ENCODE data around the gene E2F6.
"Not testable (repeated sequence)": the region's sequence is repeated elsewhere in the genome, so short reads cannot be mapped to it uniquely, and the experiment has no call there.

The E2F6 gene

DNA sequence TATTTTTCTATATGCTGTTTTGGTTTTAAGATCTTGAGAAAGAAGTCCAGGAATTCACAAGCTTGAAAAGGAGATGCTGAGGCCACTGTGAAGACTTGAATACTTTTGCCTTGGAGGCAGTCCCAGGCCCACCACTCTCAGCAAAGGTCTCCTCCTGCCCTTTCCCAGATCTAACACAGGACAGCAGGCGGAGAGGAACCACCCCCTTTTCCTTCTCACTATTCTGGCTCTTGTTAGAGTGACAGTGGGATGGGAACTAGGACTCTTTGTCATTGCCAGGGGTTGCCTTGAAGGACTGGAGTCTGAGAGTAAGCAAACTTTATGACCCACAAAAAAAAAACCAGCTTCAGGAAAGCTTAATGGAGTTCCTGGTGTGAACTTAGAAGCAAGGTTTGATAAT is 54.7 kb downstream of the E2F6 start:
- DNase-seq: no peak

- DNase-seq: no peak
Observed at GRCh38 chr2:11410101-11410500, 55.9 kb downstream of the E2F6 start.

GRCh38 chr2:11409572-11409959 is 56.4 kb downstream of the E2F6 start:
- DNase-seq: no peak

DNA sequence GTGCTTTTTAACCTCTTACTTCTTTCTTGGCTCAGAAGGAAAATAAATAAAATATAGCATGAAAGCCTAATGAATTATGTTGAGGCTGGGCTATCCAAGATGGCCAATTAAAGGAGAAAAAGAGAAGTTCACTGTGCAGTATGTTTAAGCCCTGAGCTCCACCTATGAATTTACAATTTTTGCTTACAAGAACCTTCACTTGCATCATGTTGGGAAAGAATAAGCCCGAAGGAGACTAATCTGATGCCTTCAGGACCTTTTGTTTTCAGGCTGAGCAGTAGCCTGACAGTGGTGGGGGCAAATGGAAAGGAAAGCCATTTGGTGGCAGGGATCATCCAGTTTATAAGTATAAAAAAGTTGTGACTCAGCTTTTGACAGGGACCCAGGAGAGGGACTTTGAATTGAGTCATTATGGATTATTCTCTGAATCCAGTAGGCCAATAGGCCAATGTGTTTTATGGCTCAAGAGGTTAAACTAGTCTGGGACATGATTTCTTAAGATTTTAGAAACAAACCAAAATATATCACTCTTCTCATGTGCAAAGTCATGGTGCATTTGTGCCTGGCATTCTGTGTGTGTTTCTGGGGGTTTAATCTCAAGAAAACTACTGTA is 56.9 kb downstream of the E2F6 start:
- no peak for DNase-seq

DNA sequence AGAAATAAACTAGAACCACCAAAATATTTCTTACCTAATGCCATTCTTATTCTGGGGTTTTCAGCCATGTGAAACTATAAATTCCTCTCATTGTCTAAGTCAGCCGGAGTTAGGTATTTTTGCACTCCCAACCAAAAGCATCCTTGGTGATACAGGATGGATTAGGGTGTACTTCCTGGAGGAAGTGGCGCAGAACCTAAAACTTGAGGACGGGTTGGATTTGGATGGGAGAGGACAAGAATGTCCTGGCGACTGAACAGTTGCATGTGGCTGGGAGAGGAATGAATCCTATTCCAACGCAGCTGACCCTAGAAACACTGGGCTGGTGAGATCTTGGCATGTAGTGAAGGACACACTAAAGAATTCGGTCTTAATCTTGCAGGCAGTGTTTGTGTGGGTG is 58.5 kb downstream of the E2F6 start:
- no peak for DNase-seq

- DNase-seq: no peak
Observed at GRCh38 chr2:11406958-11407381, 59.0 kb downstream of the E2F6 start.

DNA sequence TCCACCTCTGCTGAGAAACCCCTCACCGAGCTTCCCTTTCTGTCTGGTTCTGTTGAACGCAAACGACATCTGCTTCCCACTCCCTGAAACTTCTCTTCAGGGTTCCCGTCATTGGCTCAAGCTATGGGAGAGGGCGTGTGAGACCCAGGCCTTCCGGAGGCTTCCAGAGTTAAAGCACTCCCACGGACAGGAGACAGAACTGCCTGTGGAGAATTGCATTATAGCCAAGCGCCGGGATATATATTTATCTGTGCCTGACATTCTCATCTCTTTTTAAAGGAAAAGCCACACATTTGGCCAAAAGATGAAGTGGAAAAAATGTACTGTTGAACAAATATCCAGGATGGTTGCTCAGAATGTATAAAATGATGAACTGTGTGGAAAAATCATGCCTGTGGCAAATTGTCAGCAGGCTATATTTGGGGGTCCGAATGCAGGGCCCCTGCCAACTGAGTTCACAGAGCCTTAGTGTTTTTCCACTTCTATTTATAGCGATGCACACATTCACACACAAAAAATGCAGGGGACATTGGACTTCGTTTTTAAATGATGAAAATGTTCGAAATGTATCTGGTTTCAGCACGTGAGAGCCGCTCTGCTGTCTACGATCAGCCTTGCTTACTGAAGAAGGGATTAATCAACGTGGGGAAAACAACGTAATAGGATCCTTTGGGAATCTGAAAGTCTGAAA is 59.5 kb downstream of the E2F6 start:
- DNase-seq: no peak

DNA sequence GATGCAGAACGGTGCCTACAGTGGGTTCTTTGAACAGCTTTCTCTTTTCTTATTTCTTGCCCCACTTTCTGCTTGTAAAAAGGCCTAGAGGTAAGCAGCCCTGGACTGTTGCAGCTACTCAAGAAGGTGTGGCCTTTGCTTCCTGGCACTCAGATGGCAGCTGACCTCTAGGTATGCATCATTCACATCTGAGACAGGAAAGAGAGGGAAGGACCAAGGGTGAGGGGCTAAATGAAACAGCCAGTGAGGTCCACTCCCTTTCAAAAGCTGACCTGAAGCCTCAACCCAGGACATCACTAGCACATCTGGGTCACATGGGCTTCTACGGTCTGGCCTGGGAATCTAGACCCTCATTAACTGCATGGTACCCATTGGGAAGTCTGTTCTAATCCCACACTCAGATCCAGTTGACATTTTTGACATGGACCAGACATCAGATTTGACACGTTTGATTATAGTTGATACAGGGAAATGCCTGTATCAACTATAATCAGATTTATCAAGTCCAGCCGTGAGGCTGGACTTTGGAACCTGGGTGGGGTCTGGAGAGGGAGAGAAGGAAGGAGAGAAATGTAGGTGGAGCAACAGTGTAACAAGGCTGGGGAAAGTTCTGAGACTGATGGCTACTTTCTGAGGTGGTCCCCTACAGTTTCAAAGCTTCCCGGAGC is 60.2 kb downstream of the E2F6 start:
- DNase-seq: no peak

GRCh38 chr2:11405074-11405406 is 60.9 kb downstream of the E2F6 start:
- not testable (repeated sequence) for DNase-seq

DNA sequence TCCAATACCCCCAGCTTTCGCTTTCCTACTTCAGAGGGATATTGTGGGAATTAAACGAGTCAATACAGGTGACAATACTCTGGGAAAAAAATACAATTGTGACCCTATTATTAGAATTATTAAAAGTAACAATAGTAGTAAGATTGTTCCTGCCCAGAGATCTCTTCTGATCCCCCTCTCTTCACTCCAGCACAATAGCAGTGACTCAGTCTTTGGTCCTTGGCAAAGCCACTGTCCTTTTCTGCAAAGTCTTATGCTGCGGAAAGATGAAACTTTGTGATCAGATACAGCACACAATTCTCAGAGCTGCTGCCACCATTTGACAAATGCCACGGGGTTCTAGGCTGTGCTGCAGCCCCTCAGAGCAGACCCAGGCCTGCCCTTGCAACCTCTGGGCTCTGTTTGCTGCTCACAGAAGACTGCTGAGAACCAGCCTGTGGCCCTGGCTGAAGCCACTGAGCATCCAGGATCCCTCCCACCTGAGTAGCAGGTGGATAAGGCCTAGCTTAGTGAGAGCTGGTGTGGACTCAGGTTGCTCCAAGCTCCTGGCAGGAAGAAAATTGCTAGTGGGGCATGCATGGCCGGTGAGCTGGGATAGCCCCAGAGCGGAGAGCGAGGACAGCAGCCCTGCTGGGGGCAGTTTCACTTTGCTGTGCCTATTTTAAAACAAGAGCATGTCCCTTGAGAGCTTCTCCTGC is 61.4 kb downstream of the E2F6 start:
- DNase-seq: no peak

- no peak for DNase-seq
Observed at GRCh38 chr2:11402436-11402835, 63.5 kb downstream of the E2F6 start.

GRCh38 chr2:11399438-11399762 is 66.6 kb downstream of the E2F6 start:
- DNase-seq: no peak

DNA sequence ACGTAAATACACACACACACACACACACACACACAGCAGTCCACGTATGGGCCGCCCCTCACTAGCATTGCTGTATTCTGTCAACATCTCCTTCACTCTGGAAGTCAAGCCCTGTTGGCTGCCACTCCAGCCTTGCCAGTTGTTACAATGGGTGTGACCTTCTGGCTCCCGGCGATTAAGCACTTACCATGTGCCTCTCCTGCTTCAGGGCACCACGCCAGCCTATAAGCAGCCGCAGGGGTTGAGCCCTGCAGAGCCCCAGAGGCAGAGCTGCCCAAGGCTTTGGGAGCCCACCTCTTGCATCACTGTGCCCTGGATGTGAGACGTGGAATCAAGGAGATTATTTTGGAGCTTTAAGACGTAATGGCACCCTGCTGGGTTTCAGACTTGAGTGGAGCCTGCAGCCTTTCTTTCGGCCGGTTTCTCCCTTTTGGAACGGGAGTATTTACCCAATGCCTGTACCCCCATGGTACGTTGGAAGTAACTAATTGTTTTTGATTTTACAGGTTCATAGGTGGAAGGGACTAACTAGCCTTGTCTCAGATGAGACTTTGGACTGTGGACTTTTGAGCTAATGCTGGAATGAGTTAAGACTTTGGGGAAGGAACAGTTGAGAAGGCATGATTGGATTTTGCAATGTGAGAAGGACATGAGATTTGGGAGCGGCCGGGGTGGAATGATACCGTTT is 67.1 kb downstream of the E2F6 start:
- DNase-seq: no peak

DNA sequence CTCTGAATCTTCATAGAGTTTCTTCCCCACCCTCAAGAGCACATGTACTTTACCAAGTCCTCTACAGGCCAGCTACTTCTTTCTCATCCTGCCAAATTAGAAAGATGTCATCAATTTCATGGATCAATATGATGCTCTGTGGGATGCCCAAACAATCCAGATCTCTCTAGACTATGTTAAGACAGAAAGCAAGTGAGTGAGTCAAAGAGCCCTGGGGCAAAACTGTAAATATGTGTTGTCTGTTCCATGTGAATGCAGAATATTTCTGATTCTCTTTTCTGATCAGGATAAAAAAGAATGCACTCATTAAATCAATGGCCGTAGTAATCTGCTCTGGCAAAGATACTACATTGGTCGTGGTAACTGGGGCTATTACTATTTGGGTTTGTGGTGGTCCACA is 68.4 kb downstream of the E2F6 start:
- DNase-seq: no peak

- no peak for DNase-seq
Observed at GRCh38 chr2:11396467-11397445, 69.2 kb downstream of the E2F6 start.

DNA sequence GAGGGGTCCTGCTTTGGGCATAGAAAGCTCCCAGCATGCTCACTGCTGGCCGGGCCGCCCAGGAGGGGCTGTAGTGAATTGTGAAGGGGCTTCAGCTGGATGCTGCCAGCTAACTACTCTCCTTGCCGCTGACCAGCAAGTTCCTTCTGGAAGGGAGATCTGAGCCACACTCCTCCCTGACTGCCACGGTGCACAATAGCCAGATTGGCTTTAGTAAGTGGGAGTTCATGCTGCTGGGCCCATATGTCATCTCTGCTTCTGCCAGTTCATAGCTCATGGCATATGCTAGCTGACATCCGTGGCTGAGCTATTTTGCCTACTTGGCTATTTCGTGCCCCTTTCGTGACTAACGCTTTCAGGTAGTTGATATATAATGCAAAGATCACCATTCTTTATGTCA is 69.9 kb downstream of the E2F6 start:
- no peak for DNase-seq

DNA sequence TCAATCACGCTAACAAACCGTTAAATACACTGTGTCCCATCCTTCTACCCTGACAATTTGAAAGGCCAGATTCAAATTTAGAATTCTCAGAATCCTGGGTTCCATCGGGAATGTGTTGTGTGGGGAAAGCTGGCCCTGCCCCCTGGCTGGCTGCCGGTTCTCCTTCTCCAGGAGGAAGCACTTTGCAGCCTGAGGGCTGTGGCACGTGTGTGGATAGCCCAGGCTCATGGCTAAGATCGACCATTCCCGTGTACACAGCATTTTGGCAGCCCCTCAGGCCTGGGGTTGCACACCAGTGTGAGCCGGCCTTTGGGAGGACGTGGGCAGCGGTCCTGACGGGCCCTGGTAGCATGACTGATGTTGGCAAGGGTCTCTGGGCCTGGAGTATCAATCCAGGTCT is 70.6 kb downstream of the E2F6 start:
- no peak for DNase-seq
